ENCODE data around the gene LGALS4.
"Not testable (repeated sequence)": the region's sequence is repeated elsewhere in the genome, so short reads cannot be mapped to it uniquely, and the experiment has no call there.

The LGALS4 gene

DNA sequence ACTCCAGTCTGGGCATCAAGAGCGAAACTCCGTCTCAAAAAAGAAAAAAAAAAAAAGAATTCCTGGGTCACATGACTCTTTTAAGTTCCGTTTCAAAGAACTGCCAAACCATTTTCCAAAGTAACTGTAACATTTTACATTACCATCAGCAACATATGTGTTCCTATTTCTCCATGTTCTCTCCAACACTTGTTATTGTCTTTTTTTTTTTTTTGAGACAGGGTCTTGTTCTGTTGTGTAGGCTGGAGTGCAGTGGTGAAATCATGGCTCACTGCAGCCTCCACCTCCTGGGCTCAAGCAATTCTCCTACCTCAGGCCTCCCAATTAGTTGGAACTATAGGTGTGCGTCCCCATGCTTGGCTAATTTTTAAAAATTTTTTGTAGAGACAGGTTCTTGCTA, 17.2 kb downstream of the LGALS4 start:
- DNase-seq (ENCODE audit: low spot score): no peak

DNA sequence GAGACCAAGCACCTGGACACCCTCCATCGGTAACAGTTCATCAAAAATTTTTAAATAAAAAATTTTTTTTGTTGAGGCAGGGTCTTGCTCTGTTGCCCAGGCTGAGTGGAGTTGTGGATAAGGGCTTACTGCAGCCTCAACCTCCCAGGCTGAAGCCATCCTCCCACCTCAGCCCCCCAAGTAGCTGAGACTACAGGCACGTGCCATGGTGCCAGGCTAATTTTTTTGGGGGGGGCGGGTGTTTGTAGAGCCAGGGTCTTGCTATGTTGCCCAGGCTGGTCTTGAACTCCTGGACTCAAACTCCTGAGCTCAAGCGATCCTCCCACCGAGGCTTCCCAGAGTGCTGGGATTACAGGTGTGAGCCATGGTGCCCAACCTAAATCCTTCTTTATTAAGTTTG, 19.1 kb downstream of the LGALS4 start:
- no peak for DNase-seq (ENCODE audit: low spot score)

GRCh38 chr19:38793177-38793576, 19.6 kb downstream of the LGALS4 start:
- DNase-seq (ENCODE audit: low spot score): no peak

GRCh38 chr19:38792250-38793111, 20.3 kb downstream of the LGALS4 start:
- no peak for DNase-seq (ENCODE audit: low spot score)

GRCh38 chr19:38791451-38792064, 21.2 kb downstream of the LGALS4 start:
- DNase-seq (ENCODE audit: low spot score): not testable (repeated sequence)

- not testable (repeated sequence) for DNase-seq (ENCODE audit: low spot score)
Measured at GRCh38 chr19:38790507-38791403, 22.0 kb downstream of the LGALS4 start.

DNA sequence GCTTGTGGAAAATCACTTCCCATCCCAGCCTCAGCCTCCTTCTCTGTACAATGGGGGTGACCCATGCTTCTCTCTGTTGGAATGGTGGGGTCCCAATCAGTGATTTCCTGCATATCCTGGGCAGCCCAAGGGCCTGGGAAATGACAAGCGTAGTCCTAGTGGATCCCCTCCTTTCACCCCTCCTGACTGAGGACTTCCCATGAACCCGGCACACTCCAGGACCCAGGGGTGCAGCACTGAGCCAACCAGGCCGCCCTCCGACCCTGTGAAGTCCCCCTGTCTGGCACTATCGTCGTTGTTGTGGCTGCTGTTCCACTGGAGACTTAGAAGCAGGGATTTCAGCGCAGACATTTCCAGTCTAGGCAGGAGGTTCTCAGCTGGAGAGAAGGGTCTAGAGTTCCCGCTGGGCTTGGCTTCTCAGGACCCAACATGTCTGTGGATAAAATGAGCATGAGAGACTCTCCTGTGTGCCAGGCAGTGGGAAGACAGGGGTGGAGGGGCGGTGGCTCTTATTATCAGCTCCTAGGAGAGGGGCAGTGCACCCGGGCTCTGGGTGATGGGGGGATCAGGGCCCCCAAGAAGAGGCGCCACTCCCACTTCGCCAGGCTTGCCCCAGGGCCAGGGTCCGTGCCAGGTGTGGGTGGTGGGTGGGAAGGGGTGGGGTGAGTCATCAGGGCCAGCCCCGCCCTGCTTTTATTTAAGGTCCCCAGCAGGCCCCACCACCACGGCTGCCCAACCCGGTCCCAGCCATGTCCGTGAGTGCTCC, 24.1 kb downstream of the LGALS4 start, which contains the start of gene LGALS7B:
TSS of gene LGALS7B (plus strand) at position 723 of the 766 bp plus-strand sequence. CDS start at position 750, 27 bp downstream.
- no peak for DNase-seq (ENCODE audit: low spot score)

- DNase-seq (ENCODE audit: low spot score): no peak
Measured at GRCh38 chr19:38786572-38787265, 26.0 kb downstream of the LGALS4 start.

DNA sequence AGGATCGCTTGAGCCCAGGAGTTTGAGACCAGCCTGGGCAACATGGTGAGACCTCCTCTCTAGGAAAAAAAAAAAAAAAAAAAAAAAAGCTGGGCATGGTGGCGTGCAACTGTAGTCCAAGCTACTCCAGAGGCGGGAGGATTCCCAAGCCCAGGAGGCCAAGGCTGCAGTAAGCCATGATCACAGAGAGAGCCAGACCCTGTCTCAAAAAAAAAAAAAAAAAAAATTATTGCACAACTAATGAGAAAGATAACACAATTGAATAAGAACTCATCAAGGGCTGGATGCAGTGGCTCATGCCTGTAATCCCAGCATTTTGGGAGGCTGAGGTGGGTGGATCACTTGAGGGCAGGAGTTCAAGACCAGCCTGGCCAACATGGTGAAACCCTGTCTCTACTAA, 26.7 kb downstream of the LGALS4 start:
- not testable (repeated sequence) for DNase-seq (ENCODE audit: low spot score)

GRCh38 chr19:38785187-38785699, 27.5 kb downstream of the LGALS4 start:
- DNase-seq (ENCODE audit: low spot score): no peak

GRCh38 chr19:38784224-38784623, 28.5 kb downstream of the LGALS4 start:
- no peak for DNase-seq (ENCODE audit: low spot score)

- not testable (repeated sequence) for DNase-seq (ENCODE audit: low spot score)
Measured at GRCh38 chr19:38782212-38782611, 30.5 kb downstream of the LGALS4 start.

DNA sequence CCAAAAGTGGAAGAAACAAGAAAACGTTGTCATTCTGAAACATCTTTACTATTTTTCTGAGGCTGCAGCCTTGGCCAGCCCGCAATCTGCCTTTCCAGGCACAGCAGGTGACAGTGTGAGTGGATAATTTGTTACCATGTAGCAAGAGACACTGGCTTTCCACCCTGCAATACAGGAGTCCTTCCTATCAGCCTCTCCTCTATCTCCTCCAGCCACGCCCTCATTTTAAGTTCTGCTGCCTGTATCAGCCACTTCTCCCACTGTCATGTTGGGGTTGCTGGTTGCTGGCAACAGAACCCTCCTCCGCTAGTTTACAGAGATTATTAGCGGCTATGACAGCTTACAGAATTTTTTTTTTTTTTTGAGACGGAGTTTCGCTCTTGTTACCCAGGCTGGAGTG, 31.7 kb downstream of the LGALS4 start:
- no peak for DNase-seq (ENCODE audit: low spot score)

DNA sequence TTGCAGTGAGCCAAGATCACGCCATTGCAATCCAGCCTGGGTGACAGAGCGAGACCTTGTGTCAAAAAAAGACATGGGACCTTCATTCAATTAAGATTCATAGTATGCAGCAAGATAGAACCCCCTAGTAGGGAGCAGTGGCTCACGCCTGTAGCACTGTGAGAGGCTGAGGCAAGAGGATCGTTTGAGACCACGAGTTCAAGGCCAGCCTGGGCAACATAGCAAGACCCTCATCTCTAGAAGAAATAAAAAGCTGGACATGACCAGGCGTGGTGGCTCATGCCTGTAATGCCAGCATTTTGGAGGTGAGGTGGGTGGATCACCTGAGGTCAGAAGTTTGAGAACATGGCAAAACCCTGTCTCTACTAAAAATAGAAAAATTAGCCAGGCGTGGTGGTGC, 32.3 kb downstream of the LGALS4 start:
- DNase-seq (ENCODE audit: low spot score): no peak

DNA sequence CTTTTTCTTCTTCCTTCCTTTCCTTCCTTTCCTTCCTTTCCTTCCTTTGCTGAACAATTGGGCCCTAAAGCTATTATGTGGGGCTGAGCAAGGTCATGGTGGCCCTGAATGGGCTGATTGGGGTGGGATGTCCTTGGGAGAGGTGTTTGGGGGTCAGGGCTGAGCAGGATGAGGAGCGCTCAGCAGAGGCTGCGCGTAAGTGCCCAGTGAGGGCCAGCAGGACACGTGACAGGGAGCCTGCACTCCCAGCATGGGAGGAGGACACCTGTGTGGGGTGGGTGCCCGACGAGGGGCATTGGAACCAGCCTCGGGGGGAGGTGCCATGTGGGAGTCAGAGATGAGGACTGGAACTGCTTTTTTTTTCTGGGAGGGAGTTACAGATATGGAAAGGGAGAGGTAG, 34.0 kb downstream of the LGALS4 start:
- no peak for DNase-seq (ENCODE audit: low spot score)

- no peak for DNase-seq (ENCODE audit: low spot score)
Measured at GRCh38 chr19:38774181-38774950, 38.4 kb downstream of the LGALS4 start.

GRCh38 chr19:38773469-38774177, 39.1 kb downstream of the LGALS4 start, which contains the start of gene LGALS7:
LGALS7 (minus strand) TSS chr19:38773517; CDS start chr19:38773492, 25 bp downstream.
- DNase-seq (ENCODE audit: low spot score): no peak

DNA sequence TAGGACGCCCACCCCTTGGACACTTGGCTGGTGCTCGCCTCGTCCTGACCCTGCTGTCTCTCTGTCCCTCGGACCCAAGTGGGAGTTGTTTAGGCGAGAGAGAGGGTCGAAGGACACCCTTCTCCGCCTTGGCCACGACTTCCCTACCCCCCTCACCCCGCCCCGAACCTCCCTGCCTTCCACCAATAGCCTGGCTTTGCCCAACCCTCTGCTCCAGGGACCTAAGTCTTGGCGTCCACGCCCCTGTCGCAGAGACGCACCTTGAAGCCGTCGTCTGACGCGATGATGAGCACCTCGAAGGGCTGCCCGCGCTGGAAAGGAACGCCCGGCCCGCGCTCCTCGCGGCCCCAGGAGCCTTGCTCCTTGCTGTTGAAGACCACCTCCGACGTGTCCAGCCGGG, 41.2 kb downstream of the LGALS4 start:
- not testable (repeated sequence) for DNase-seq (ENCODE audit: low spot score)

DNA sequence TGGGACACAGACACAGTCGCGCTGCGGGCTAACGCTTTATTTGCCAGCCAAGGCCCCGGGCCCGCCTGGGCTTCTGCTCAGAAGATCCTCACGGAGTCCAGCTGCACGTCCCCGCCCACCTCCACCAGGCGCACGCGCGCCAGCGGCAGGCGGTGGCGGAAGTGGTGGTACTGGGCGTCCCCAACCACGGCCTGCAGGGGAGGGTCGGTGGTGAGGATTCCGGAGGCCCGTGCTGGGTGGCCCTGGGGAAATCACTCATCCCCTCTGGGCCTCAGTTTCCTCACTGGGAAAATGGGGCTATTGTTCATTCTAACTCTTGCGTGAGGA, 41.8 kb downstream of the LGALS4 start:
- DNase-seq (ENCODE audit: low spot score): not testable (repeated sequence)

Data from pons (tissue), 1 donor.